GM12872 (cell line): ENCODE measurements around the gene MPV17L2.

Experiments
- CTCF ChIP-seq: IDR thresholded peaks from 3 replicates; pipeline ENCODE4 v1.5.1; 2011; ENCODE audit warnings: low read depth, mild to moderate bottlenecking, low read length, moderate library complexity; ENCODE audit not compliant: insufficient read depth

The MPV17L2 gene

GRCh38 chr19:18150776-18151624, 42.0 kb upstream of the MPV17L2 start:
- TF ChIP-seq CTCF: no peak

DNA sequence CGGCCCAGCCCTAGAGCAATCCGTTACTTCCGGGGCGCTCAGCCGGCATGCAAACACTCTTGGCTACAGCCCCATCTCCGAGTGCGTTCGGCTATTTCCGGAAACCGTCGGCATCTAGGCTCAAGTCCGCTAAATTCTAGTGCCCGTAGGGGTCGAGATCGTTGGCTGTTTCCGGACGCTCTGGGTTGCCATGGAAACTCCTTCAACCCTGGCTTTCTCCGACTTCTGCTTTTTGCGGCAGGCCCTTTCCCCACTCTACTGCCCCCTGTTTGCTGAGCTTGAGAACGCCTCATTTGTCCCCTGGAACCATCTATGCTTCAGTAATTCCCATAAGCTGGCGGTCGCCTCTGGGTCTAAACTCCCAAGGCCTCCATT, 40.6 kb upstream of the MPV17L2 start:
- TF ChIP-seq CTCF: peak; percentile 87

- no peak for TF ChIP-seq CTCF
These were observed 40.0 kb upstream of the MPV17L2 start, which contains the start of gene PIK3R2 for GRCh38 chr19:18152817-18153555. PIK3R2 (plus strand) TSS chr19:18153163; CDS start chr19:18155880, 2,717 bp downstream.

DNA sequence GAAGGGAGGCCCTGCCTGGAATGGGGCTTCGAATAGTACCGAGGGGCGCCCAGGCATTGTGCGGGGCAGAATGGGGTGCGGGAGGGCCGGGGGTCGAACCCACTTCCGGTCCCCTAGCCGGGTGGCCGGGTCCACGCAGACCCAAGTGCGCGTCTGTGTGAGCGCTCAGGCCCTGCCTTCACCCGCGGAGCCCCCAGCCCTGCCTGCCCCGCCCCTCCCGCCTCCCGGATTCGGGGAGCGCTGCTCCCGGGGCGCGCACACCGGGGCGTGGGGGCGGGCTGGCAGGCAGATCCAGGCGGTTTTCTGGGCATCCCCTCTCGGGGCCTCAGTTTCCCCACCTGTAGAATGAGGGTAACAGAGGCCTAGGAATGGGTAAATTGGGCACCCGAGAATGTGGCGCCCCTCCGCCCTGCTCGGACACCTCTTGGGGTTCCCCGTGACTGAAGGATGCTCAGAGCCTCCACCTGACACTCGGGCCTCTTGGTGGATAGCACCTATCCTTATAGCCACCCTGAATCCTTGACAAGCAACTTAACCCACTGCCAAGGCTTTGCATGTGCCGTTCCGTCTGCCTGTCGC, 39.4 kb upstream of the MPV17L2 start:
- TF ChIP-seq CTCF: no peak

GRCh38 chr19:18155095-18156087, 37.6 kb upstream of the MPV17L2 start:
- TF ChIP-seq CTCF: no peak

DNA sequence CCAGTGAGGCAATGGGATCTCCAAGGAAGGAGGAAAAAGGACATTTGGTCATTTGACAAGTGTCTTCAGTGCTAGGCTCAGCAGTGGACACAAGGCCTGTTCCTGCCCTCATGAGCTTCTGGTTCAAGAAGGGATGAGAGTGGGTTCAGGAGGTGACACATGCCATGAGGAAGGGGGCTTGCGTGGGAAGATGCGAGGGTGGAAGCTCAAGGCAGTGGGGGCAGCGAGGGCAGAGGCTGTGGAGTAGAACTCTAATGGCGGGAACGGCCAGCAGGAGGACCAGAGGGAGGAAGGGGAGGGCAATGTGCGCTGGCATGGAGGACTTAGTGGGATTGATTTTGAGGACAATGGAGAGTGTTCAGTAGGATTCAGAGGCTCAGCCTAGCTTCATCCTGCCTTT, 36.8 kb upstream of the MPV17L2 start:
- no peak for TF ChIP-seq CTCF
